ENCODE measurements around the gene S100A5. TPM values are rescaled to one million over a fixed set of nuclear protein-coding genes. Genes with fewer than 3 reads are reported as not detected.

The S100A5 gene
- total RNA-seq, 4 donors from 2014 or later = 0.98 TPM; not detected in 3

GRCh38 chr1:153513023-153513422 lies 27.7 kb downstream of the S100A5 start:
- Histone ChIP-seq H3K36me3 (no peaks in the 10 kb centered on the region), H3K4me1 (peaks cover 6 to 20% (median 17%) of the 10 kb centered on the region in 4 donors), H3K27ac (replicated peaks in 1 of 4) (no peak overlapping the region), H3K4me3 (no peak overlapping the region), H3K9me3 (no peaks in the 10 kb centered on the region), H3K27me3 (no peaks in the 10 kb centered on the region)
- WGBS = 77% methylated on average over 3 of the region's 3 CpGs
- DNase-seq (ENCODE audit: extremely low spot score) = no peak
- TF ChIP-seq CTCF (IDR thresholded peaks at IDR 0.05) (no peak), EP300 (IDR thresholded peaks at IDR 0.05) (no peak), POLR2A (IDR thresholded peaks at IDR 0.05; ENCODE audit: low read depth) (no peak), POLR2AphosphoS5 (IDR thresholded peaks at IDR 0.05) (no peak)
- intact Hi-C loops (cut with DNase I) = loop anchor here (2.0 to 5.0 kb wide), 3 partner anchors 18 to 234 kb away; partner anchors contain the start of gene S100A16

- Histone ChIP-seq H3K9me3 (no peaks in the 10 kb centered on the region), H3K27ac (replicated peaks in 1 of 4) (peak overlapping the region in 2 of 4 donors; percentile 37 to 39), H3K27me3 (no peaks in the 10 kb centered on the region), H3K4me3 (no peak overlapping the region), H3K4me1 (peaks cover 22 to 39% (median 35%) of the 10 kb centered on the region in 4 donors), H3K36me3 (no peaks in the 10 kb centered on the region)
- no peak for DNase-seq (ENCODE audit: extremely low spot score)
- intact Hi-C loops (cut with DNase I) = loop anchor here (2.0 to 5.0 kb wide), 3 partner anchors 58 to 236 kb away; partner anchors contain the start of gene S100A16
- 0% methylated on average over 3 of the region's 7 CpGs for WGBS
- no peak for TF ChIP-seq POLR2A (IDR thresholded peaks at IDR 0.05; ENCODE audit: low read depth)
- TF ChIP-seq EP300 (IDR thresholded peaks at IDR 0.05) = no peak
- peak in 1 of 2 donors; percentile 67 for TF ChIP-seq POLR2AphosphoS5 (IDR thresholded peaks at IDR 0.05)
- TF ChIP-seq CTCF (IDR thresholded peaks at IDR 0.05) = peak; percentile 81 to 93 (median 90)
These were observed 29.7 kb downstream of the S100A5 start for GRCh38 chr1:153510984-153511410.

- DNase-seq (ENCODE audit: extremely low spot score) = no peak
- Histone ChIP-seq H3K4me3 (no peak overlapping the region), H3K27me3 (no peaks in the 10 kb centered on the region), H3K36me3 (no peaks in the 10 kb centered on the region), H3K4me1 (peaks cover 19 to 41% (median 37%) of the 10 kb centered on the region in 4 donors), H3K27ac (replicated peaks in 1 of 4) (peak overlapping the region in 1 of 4 donors; percentile 7), H3K9me3 (no peaks in the 10 kb centered on the region)
- 73% methylated on average over 4 of the region's 4 CpGs for WGBS
- intact Hi-C loops (cut with DNase I) = loop anchor here (2.0 to 5.0 kb wide), 3 partner anchors 59 to 237 kb away; partner anchors contain the start of gene S100A16
- TF ChIP-seq EP300 (IDR thresholded peaks at IDR 0.05) = no peak
- no peak for TF ChIP-seq POLR2AphosphoS5 (IDR thresholded peaks at IDR 0.05)
- TF ChIP-seq POLR2A (IDR thresholded peaks at IDR 0.05; ENCODE audit: low read depth) = no peak
- peak; percentile 38 to 57 (median 45) for TF ChIP-seq CTCF (IDR thresholded peaks at IDR 0.05)
These were observed 30.9 kb downstream of the S100A5 start for GRCh38 chr1:153509729-153510354.

- no peak overlapping the region for H3K27ac ChIP-seq (replicated peaks in 1 of 4)
- no peak for DNase-seq (ENCODE audit: extremely low spot score)
- H3K27me3 ChIP-seq = no peaks in the 10 kb centered on the region
- no peaks in the 10 kb centered on the region for H3K36me3 ChIP-seq
- no peak overlapping the region for H3K4me3 ChIP-seq
- WGBS = 94% methylated on average over 2 of the region's 3 CpGs
- H3K4me1 ChIP-seq = peaks cover 19 to 41% (median 37%) of the 10 kb centered on the region in 4 donors
- H3K9me3 ChIP-seq = no peaks in the 10 kb centered on the region
- intact Hi-C loops (cut with DNase I) = no loop called here
- TF ChIP-seq POLR2AphosphoS5 (IDR thresholded peaks at IDR 0.05) (no peak), EP300 (IDR thresholded peaks at IDR 0.05) (no peak), POLR2A (IDR thresholded peaks at IDR 0.05; ENCODE audit: low read depth) (no peak), CTCF (IDR thresholded peaks at IDR 0.05) (no peak)
These were observed 31.7 kb downstream of the S100A5 start for GRCh38 chr1:153509036-153509435.
